ENCODE measurements around the gene RPS19BP1. TPM values are rescaled to one million over a fixed set of nuclear protein-coding genes. Genes with fewer than 3 reads are reported as not detected.

The RPS19BP1 gene
- total and polyA plus RNA-seq, 8 donors: 25.9 to 117 (median 36.7) TPM

- Histone ChIP-seq H3K27ac (peak overlapping the region in 3 of 4 donors; percentile 12 to 55 (median 29)), H3K4me3 (no peak overlapping the region), H3K27me3 (no peaks in the 10 kb centered on the region), H3K4me1 (peaks cover 0 to 8% (median 0%) of the 10 kb centered on the region in 3 donors), H3K36me3 (no peaks in the 10 kb centered on the region), H3K9me3 (no peaks in the 10 kb centered on the region)
- WGBS, 2 donors: 32 to 36% methylated on average over 13 of the region's 13 CpGs
- FAIRE-seq (no peak), ATAC-seq (peak; percentile 66 to 86 (median 84)), DNase-seq (peak; percentile 71 to 91 (median 76))
- peak; percentile 66 to 80 (median 74) for TF ChIP-seq CTCF (IDR thresholded peaks at IDR 0.05)
- intact Hi-C loops (cut with DNase I): no loop called here
Observed at GRCh38 chr22:39496131-39496838, 36.3 kb downstream of the RPS19BP1 start.

GRCh38 chr22:39494471-39495120 lies 38.0 kb downstream of the RPS19BP1 start:
- H3K4me3 ChIP-seq: no peak overlapping the region
- 75 to 78% methylated on average over 10 of the region's 10 CpGs for WGBS, 2 donors
- H3K27me3 ChIP-seq: no peaks in the 10 kb centered on the region
- no peaks in the 10 kb centered on the region for H3K4me1 ChIP-seq
- TF ChIP-seq CTCF (IDR thresholded peaks at IDR 0.05): no peak
- H3K27ac ChIP-seq: no peak overlapping the region
- ATAC-seq (no peak), FAIRE-seq (no peak), DNase-seq (peak in 1 of 6 donors; percentile 19)
- intact Hi-C loops (cut with DNase I): loop anchor here in 1 of 3 donors (5.0 kb wide), 1 partner anchor 33 kb away; no protein-coding TSS in a partner anchor
- no peaks in the 10 kb centered on the region for H3K9me3 ChIP-seq
- H3K36me3 ChIP-seq: no peaks in the 10 kb centered on the region

GRCh38 chr22:39493759-39494158 lies 38.8 kb downstream of the RPS19BP1 start:
- 39 to 51% methylated on average over 4 of the region's 4 CpGs for WGBS, 2 donors
- no peaks in the 10 kb centered on the region for H3K9me3 ChIP-seq
- intact Hi-C loops (cut with DNase I): loop anchor here in 1 of 3 donors (5.0 kb wide), 1 partner anchor 34 kb away; no protein-coding TSS in a partner anchor
- no peak for FAIRE-seq
- H3K27ac ChIP-seq: no peak overlapping the region
- peak in 1 of 6 donors; percentile 2 for DNase-seq
- TF ChIP-seq CTCF (IDR thresholded peaks at IDR 0.05): no peak
- no peaks in the 10 kb centered on the region for H3K4me1 ChIP-seq
- H3K4me3 ChIP-seq: no peak overlapping the region
- no peaks in the 10 kb centered on the region for H3K27me3 ChIP-seq
- no peaks in the 10 kb centered on the region for H3K36me3 ChIP-seq
- ATAC-seq: no peak

GRCh38 chr22:39492186-39492585 lies 40.4 kb downstream of the RPS19BP1 start:
- intact Hi-C loops (cut with DNase I): loop anchor here in 1 of 3 donors (5.0 kb wide), 1 partner anchor 35 kb away; no protein-coding TSS in a partner anchor
- DNase-seq: peak in 1 of 6 donors; percentile 35
- no peak for TF ChIP-seq CTCF (IDR thresholded peaks at IDR 0.05)
- H3K4me3 ChIP-seq: no peak overlapping the region
- H3K36me3 ChIP-seq: no peaks in the 10 kb centered on the region
- H3K9me3 ChIP-seq: no peaks in the 10 kb centered on the region
- WGBS, 2 donors: 47 to 60% methylated on average over 3 of the region's 3 CpGs
- no peaks in the 10 kb centered on the region for H3K27me3 ChIP-seq
- no peak for FAIRE-seq
- H3K4me1 ChIP-seq: no peaks in the 10 kb centered on the region
- no peak for ATAC-seq
- H3K27ac ChIP-seq: no peak overlapping the region
